Stimulated activated CD8-positive, alpha-beta memory T cell treated with anti-CD3 and anti-CD28 coated beads, Interleukin-4, amount 100 ng/mL, for 48 hours (primary cell): ENCODE data around the gene CLDN1.
"Not testable (repeated sequence)": the region's sequence is repeated elsewhere in the genome, so short reads cannot be mapped to it uniquely, and the experiment has no call there.

Source experiments
- DNase-seq: peaks from one replicate; pipeline ENCODE4 v3.0.0-alpha.2; 2020

The CLDN1 gene

GRCh38 chr3:190289989-190290388, 32.3 kb downstream of the CLDN1 start:
- no peak for DNase-seq

GRCh38 chr3:190288836-190289235, 33.4 kb downstream of the CLDN1 start:
- DNase-seq = no peak

GRCh38 chr3:190286014-190286413, 36.2 kb downstream of the CLDN1 start:
- DNase-seq = no peak

GRCh38 chr3:190281308-190282051, 40.8 kb downstream of the CLDN1 start:
- no peak for DNase-seq

- DNase-seq = no peak
Observed at GRCh38 chr3:190279690-190280089, 42.6 kb downstream of the CLDN1 start.

- no peak for DNase-seq
Observed at GRCh38 chr3:190272747-190273146, 49.5 kb downstream of the CLDN1 start.

- DNase-seq = no peak
Observed at GRCh38 chr3:190269101-190269500, 53.1 kb downstream of the CLDN1 start.

GRCh38 chr3:190267464-190267863, 54.8 kb downstream of the CLDN1 start:
- not testable (repeated sequence) for DNase-seq

GRCh38 chr3:190266913-190267290, 55.3 kb downstream of the CLDN1 start:
- no peak for DNase-seq

GRCh38 chr3:190266265-190266912, 55.9 kb downstream of the CLDN1 start:
- no peak for DNase-seq

GRCh38 chr3:190265796-190266195, 56.5 kb downstream of the CLDN1 start:
- DNase-seq = no peak

GRCh38 chr3:190265126-190265525, 57.1 kb downstream of the CLDN1 start:
- DNase-seq = no peak

- no peak for DNase-seq
Observed at GRCh38 chr3:190261740-190262139, 60.5 kb downstream of the CLDN1 start.

- no peak for DNase-seq
Observed at GRCh38 chr3:190261015-190261414, 61.2 kb downstream of the CLDN1 start.

- DNase-seq = no peak
Observed at GRCh38 chr3:190260301-190260700, 61.9 kb downstream of the CLDN1 start.

- no peak for DNase-seq
Observed at GRCh38 chr3:190258634-190259033, 63.6 kb downstream of the CLDN1 start.
